NCI-H2171 (cell line): ENCODE measurements around the gene LY6G5C.

Source experiments
- DNase-seq: peaks from one replicate; lab custom pipeline; 2025; lab: John Stamatoyannopoulos, UW

LY6G5C gene

DNA sequence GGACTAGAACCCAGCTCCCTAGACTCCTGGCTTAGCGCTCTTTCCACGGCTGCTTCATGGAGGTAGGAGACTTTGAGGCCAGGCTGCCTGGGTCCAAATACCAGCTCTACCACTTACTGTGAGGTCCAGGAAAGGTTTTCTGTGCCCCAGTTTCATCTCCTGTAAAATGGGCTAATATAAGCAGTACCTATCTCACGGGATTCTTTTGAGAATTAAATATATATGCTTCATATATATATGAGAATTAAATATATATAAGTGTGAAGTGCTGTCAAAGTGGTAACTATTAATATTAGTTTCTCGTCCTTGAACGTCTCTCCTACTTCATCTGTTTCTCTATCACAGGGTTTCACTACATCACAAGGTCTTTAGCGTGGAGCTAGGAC lies 10.2 kb upstream of the LY6G5C start:
- DNase-seq, result no peak

GRCh38 chr6:31690231-31691077 lies 9.6 kb upstream of the LY6G5C start:
- DNase-seq, result no peak

DNA sequence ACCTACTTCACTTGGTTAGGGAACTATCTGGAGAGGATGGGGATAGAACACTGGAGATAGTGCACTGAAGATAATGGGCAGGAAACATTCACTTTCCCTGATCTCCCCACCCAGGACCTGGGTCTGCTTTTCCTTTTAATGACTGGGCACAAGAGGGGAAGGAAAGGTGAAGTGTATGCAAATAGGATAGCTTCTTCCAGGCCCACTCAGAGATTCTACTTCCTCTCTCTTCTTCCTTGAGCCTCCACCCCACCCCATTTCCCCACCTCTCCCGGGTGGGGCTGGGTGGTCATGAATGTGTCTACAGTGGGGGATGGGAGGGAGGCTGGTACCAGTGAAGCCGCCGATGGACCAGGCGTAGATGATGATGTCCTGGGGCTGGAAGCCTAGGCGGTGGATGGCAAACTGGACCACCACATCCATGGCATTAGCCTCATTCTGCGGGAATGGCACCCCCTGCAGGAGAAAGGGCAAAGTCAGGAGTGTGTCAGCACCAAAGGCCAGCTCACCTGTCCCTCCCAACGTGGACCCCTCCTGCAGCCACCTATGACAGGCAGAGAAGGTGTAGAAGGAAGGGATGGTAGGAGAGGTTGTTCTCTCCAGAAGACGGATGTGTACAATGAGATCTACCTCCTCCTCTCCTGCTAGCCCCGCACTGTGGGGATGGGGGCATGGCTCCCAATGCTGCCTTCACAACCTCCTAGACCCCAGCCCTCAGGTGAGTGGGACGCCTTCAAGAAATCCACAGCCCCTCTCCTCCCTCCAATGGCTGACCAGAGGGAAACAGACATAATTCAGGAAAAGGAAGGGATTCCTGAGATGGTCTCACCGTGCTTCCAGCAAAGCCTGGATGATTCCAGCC lies 8.6 kb upstream of the LY6G5C start:
- DNase-seq, result no peak

GRCh38 chr6:31687860-31688693 lies 7.2 kb upstream of the LY6G5C start:
- no peak for DNase-seq

GRCh38 chr6:31687321-31687720 lies 6.5 kb upstream of the LY6G5C start:
- DNase-seq, result no peak

GRCh38 chr6:31686483-31686882 lies 5.6 kb upstream of the LY6G5C start:
- no peak for DNase-seq

DNA sequence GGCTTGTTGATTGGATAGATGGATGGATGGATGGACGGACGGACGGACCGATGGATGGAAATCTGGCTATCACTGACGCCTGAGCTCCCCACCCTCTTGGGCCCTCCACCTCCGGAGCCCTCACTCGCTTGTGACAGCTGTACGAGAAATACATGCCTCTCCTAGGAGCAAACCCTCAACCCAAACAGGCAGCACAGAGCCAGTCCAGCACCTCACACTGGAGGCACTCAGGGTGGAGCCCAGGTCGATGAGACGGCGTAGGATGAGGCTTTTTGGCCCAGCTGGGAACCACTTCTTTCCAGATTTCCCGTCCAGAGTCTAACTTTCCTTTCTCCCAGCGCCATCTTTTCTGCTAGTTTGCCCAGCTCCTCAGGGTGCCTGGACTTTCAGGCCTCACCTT lies 2.7 kb upstream of the LY6G5C start:
- DNase-seq, result no peak

- peak; percentile 57 for DNase-seq
Observed at GRCh38 chr6:31681135-31681671, 336 bp upstream of the LY6G5C start.

- no peak for DNase-seq
Observed at GRCh38 chr6:31677955-31678354, 2.9 kb downstream of the LY6G5C start.

GRCh38 chr6:31676904-31677303 lies 4.0 kb downstream of the LY6G5C start:
- DNase-seq, result no peak

- DNase-seq, result no peak
Observed at GRCh38 chr6:31676322-31676903, 4.5 kb downstream of the LY6G5C start.

DNA sequence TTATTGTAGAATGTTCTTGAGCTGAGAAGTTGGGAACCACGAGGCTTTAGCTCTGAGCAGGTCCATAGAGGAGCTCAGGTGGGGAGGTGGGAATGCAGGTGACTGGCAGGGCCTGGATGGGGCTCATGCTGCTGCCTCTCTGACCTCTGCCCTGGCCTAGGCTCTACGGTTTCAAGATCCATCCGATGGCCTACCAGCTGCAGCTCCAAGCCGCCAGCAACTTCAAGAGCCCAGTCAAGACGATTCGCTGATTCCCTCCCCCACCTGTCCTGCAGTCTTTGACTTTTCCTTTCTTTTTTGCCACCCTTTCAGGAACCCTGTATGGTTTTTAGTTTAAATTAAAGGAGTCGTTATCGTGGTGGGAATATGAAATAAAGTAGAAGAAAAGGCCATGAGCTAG lies 11.2 kb downstream of the LY6G5C start, which contains the start of gene LY6G5B:
LY6G5B (plus strand) TSS at position 301 of the 400 bp plus-strand sequence. CDS start 975 bp downstream, outside the sequence.
- no peak for DNase-seq

DNA sequence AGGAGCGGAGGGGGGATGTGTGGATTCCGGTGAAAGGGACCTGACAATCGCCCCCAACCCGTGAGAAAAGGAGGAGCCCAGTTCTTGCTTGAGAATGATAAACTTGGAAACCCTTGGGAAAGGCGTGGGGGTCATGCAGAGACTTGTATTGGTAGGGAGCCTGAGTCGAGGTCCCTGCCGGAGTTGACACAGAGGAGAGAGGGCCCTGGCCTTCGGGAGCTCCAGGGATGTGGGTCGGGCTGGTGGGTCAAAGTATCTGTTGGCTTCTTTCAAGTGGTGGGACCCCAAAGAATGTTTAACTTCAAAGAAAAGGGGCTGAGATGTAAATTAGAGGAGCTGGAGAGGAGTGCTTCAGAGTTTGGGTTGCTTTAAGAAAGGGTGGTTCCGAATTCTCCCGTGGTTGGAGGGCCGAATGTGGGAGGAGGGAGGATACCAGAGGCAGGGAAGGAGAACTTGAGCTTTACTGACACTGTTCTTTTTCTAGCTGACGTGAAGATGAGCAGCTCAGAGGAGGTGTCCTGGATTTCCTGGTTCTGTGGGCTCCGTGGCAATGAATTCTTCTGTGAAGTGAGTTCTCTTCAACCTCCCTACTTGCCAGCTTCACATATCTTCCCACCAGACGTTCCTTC lies 14.4 kb downstream of the LY6G5C start:
- no peak for DNase-seq

GRCh38 chr6:31665501-31666336 lies 15.1 kb downstream of the LY6G5C start, which contains the start of gene CSNK2B:
Gene CSNK2B, plus strand, starts transcription at chr6:31666080. Its CDS starts 752 bp downstream, at chr6:31666832.
- peak; percentile 96 for DNase-seq

- peak; percentile 97 for DNase-seq
Observed at GRCh38 chr6:31664790-31665500, 15.9 kb downstream of the LY6G5C start, which contains the start of gene GPANK1. Gene GPANK1, minus strand, starts transcription at chr6:31664997. Its CDS starts 519 bp downstream, at chr6:31664478.

GRCh38 chr6:31663961-31664789 lies 16.7 kb downstream of the LY6G5C start:
- DNase-seq, result no peak

DNA sequence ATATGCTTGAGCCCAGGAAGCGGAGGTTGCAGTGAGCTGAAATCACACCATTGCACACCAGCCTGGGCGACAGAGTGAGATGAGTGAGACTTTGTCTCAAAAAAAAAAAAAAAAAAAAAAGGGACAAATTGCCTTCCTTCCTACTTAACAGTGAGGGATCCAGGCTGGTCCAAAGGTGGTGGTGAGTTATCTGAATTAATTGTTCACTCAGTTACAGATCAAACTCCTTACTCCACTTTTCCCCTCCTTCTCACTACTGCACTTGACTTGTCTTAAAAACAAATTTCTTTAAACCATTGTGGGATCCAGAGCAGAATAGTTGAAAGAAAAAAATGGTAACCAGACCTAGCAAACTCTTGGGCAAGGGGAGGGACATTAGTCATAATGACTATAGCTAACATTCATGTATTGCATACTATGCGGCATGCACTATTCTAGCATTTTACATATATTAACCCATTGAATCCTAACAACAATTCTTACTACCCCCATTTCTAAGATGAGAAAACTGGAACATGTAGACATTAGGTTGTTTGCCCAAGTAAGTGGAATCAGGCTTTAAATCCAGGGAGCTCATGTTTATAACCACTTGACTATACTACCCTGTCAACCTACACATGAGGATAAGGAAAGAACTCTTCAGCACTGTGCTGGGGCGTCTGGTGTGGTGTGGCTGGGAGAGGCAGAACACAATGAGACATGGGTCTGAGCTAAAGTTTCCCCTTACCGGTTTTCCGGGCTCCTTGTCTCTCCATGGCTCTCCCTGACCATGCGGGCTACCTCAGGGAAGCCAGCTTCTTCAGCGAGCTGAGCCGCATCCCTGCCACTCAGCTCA lies 17.5 kb downstream of the LY6G5C start:
- DNase-seq, result no peak
